ENCODE measurements around the gene ZNF8. TPM values are rescaled to one million over a fixed set of nuclear protein-coding genes. Genes with fewer than 3 reads are reported as not detected.
"Not testable (repeated sequence)": the region's sequence is repeated elsewhere in the genome, so short reads cannot be mapped to it uniquely, and the experiment has no call there.

Gene ZNF8
- 5.3 TPM for polyA plus RNA-seq (ENCODE audit: insufficient read length)

DNA sequence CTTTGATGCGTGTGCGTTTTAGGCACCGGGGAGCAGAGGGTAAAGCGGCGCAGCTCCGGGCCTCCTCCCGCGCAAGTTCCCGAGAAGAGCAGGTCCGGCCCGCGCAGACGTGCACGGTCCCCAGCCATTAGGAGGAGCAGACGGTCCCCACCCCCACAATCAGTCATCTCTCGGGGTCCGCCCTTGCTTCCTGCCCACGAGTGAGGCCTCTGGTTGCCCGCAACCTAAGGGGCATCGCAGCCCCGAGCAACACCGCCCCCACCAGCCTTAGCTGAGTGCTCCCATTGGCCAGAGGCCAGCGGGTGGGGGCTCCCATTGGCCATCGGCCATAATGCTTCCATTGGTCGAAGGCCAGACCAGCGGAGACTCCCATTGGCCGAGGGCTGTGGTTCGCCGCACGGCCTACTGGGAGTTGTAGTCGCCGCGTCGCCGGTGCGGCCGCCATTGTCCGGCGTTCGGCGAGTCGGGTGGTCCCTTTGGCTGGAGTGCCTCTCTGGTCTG is at the start of gene ZNF8:
ZNF8 (plus strand) TSS at position 415 of the 501 bp plus-strand sequence. CDS start 127 bp downstream, outside the sequence.
- DNase-seq (ENCODE audit: low read depth): peak; percentile 90

DNA sequence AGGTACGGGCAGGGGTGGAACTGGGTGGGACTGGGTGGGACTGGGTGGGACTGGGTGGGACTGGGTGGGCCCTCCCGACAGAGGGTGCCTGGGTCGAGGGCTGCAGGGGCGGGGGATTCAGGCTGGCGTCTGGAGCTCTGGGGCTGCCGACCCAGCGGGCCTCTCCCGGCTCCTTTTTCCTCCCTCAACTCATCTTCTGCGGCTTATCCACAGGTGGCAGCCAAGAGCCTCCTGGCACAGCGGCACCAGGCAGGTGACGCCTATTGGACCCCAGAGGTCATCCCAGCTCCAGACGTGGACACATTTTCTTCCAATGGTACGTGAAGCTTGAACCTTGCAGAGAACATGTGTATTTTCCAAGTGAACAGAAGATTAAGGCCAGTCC is 49.5 kb upstream of the ZNF8 start:
- no peak for DNase-seq (ENCODE audit: low read depth)

DNA sequence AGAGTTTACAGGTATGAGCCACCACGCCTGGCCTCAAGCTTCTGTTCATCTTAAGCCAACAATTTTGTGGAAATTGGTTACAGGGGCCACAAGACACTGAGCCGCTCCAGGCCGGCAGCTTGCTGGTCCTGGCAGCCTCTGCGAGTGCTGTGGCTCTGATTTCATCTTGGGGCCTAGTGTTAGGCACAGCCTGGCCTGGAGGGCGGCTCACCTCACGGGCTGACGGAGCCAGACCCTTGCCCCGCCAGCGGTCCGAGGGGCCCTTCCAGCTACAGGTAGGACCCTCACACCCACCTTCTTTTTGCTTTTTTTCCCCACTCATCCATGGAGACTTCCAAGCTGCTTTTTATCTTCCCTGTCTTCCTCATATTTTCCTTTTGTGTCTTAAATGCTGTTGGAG is 41.4 kb upstream of the ZNF8 start:
- DNase-seq (ENCODE audit: low read depth): no peak

DNA sequence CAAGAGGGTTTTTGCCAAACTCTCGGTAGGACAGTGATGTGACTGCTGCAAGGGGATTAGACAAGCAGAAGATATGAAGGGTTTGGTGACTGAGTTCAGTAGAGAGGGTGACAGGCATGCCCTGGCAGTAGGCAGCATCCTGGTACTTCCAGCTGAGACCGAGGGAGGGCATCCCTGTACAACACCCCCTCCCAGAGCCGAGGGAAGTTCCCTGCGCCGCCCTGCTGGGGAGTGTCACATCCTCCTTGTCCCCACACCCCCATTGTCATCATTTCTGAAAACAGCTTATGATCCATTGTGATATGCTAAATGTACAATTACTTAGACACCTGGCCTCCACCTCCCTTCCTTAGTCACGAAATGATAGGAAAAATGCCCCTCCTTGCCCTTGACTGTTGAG is 35.4 kb upstream of the ZNF8 start:
- DNase-seq (ENCODE audit: low read depth): no peak

DNA sequence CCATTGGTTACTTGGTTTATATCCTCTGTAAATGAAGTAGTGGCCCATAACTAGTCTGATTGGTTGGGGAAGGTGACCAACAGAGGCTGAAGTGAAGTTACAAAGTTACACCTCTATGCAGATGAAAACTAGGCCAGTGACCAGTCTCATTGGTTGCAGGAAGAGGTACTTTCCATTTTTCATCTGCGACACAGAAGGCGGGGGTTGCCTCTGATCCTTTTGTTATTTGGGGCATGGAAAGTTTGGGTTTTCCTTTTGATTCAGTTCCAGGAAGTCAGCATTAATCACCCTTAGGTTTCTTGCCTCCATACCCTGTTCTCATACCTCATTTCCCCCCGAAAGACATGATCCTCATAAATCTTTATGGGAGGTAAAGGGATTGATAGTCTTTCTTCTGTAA is 29.9 kb upstream of the ZNF8 start:
- DNase-seq (ENCODE audit: low read depth): no peak

DNA sequence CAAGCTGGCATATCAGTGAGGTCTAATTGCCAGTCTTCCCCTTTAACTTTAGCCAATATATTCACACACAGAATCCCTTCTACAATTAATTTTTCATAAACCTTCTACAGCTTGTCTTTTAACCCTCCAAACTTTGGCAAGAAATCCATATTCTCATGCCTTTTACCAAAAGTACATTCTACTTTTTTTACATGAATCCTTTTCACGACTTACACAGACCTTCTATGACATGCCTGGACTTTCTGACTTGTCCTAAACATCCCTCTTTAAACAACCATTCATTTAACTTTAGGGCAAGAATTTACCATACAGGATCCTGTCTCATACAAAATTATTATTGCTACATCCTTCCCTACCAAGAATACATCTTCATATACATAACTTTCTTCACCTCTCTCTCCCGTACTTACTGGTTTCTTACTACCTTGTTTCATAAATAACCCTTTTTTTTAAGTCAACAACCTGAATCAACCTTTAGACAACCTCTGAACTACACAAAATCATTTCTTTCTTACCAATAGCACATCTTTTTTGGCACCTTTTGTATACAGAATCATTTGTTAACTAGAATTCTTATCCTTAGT is 26.6 kb upstream of the ZNF8 start:
- DNase-seq (ENCODE audit: low read depth): no peak

DNA sequence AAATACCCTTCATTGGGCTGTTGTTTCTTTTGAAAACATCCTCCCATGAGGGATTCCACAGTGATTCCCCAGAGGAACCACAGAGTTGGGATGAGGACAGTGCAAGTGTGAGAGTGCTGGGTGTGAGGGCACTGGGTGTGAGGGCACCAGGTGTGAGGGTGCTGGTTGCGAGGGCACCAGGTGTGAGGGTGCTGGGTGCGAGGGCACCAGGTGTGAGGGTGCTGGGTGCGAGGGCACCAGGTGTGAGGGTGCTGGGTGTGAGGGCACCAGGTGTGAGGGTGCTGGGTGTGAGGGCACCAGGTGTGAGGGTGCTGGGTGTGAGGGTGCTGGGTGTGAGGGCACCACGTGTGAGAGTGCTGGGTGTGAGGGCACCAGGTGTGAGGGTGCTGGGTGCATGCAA is 20.5 kb upstream of the ZNF8 start:
- DNase-seq (ENCODE audit: low read depth): not testable (repeated sequence)

DNA sequence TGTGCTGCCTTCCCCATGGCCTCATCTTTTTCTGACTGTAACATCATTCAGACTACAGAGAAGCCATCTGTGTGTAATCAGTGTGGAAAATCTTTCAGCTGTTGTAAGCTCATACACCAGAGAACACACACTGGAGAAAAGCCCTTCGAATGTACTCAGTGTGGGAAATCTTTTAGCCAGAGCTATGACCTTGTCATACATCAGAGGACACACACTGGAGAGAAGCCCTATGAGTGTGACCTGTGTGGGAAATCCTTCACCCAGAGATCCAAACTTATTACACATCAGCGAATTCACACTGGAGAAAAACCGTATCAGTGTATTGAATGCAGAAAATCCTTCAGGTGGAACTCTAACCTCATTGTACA is 17.2 kb upstream of the ZNF8 start:
- no peak for DNase-seq (ENCODE audit: low read depth)

DNA sequence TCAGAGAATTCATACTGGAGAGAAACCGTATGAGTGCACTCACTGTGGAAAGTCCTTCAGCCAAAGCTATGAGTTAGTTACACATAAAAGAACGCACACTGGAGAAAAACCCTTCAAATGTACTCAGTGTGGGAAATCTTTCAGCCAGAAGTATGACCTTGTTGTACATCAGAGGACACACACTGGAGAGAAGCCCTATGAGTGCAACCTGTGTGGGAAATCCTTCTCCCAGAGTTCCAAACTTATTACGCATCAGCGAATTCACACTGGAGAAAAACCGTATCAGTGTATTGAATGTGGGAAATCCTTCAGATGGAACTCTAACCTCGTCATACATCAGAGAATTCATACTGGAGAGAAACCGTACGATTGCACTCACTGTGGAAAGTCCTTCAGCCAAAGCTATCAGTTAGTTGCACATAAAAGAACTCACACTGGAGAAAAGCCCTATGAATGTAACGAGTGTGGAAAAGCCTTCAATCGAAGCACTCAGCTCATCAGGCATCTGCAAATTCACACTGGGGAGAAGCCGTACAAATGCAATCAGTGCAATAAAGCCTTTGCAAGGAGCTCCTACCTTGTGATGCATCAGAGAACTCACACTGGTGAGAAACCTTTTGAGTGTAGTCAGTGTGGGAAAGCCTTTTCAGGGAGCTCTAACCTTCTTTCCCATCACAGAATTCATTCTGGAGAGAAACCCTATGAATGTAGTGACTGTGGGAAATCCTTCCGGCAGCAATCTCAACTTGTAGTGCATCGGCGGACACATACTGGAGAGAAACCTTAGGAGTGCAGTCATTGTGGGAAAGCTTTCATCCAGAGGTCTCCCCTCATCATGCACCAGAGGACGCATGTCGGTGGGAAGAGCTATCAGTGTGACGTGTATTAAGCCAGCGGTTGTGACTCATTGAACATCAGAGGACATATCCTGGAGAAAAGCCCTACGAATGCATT is 16.5 kb upstream of the ZNF8 start:
- DNase-seq (ENCODE audit: low read depth): no peak

DNA sequence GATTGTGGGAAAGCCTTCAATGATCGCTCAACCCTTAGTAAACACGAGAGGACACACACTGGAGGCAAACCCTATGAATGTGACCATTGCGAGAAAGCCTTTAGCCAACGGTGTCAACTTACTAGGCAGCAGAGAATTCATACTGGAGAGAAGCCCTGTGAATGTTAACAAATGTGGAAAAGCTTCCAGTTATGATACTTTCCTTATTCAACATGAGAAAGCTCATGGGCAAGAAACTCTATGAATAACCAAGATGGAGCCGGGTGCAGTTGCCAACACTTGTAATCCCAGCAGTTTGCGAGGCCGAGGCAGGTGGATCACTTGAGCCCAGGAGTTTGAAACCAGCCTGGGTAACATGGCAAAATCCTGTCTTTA is 15.8 kb upstream of the ZNF8 start:
- DNase-seq (ENCODE audit: low read depth): no peak

DNA sequence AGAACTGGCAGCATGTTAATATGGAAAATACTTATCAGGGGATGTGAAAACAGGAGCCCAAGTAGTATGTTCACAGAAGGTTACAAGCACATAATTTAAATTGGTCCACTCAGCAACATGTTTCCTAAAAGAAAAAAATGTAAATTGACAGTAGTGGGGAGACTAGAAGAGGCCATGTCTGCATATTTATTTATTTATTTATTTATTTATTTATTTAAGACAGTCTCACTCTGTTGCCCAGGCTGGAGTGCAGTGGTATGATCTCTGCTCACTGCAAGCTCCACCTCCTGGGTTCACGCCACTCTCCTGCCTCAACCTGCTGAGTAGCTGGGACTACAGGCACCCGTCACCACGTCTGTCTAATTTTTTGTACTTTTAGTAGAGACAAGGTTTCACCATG is 13.7 kb upstream of the ZNF8 start:
- DNase-seq (ENCODE audit: low read depth): no peak

DNA sequence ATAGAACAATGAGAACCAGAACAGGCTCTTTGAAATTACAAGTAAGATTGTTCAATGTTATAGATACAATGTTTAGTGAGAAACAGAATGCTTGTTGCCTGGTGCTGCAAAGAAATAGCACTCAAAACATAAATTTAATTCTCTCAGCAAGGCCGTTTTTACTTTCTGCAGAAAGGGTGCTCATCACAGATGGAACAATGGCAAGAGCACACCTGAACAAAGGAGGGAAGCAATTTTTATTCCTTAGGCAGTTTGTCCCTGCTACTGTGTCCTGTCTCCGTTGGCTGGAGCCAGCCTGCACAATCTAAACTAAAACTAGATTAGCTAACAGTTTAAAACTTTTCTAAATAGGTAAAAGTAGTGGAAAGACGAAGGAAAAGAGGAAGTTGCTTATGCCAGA is 10.4 kb upstream of the ZNF8 start:
- no peak for DNase-seq (ENCODE audit: low read depth)

DNA sequence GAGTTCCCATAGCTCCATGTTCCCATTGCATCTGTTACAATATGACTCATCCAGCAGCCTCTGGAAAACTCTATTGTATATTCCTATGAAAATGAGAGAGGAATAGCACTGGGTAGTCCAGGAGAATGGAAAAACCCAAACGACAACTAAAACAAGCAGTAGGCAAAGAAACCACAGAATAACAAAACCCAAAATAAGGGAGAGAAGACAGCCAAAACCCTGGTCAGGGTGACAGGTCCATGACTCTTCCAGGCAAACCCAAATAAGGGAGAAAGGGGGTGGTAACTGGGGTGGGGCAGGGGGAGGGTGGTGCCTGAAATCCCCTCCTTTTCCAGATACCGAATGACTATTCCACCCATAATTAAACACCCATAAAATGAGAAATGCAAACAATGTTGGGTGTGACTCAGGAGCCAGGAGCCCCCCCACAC is 4.0 kb upstream of the ZNF8 start:
- no peak for DNase-seq (ENCODE audit: low read depth)

DNA sequence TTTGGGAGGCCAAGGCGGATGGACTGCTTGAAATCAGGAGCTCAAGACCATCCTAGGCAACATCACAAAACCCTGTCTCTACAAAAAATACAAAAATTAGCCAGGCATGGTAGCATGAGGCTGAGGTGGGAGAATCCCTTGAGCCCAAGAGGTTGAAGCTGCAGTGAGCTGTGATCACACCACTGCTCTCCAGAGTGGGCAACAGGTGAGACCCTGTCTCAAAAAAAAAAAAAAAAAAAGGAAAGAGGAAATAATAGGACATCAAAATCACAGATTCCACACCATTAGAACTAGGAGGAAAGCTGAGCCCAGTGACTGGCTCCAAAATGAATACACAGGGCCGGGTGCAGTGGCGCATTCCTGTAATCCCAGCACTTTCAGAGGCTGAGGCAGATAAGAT is 3.2 kb upstream of the ZNF8 start:
- no peak for DNase-seq (ENCODE audit: low read depth)

DNA sequence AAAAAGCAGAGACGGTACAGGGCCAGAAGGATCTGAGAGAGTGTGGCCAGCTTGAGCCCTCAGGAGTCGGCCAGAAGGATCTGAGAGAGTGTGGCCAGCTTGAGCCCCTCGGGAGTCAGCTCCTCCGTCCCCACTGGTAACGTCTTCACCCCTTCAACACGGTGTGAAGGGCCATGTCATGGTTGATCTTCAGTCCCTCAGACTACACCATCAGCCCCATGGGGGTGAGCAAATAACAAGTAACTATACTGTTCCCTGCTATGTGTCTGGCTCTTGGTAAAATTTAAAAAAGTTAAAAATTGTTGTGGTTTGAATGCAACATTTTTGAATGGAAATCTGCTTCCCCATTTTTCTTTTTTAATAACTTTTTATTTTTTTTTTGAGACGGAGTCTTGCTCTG is 1.6 kb upstream of the ZNF8 start:
- DNase-seq (ENCODE audit: low read depth): no peak

DNA sequence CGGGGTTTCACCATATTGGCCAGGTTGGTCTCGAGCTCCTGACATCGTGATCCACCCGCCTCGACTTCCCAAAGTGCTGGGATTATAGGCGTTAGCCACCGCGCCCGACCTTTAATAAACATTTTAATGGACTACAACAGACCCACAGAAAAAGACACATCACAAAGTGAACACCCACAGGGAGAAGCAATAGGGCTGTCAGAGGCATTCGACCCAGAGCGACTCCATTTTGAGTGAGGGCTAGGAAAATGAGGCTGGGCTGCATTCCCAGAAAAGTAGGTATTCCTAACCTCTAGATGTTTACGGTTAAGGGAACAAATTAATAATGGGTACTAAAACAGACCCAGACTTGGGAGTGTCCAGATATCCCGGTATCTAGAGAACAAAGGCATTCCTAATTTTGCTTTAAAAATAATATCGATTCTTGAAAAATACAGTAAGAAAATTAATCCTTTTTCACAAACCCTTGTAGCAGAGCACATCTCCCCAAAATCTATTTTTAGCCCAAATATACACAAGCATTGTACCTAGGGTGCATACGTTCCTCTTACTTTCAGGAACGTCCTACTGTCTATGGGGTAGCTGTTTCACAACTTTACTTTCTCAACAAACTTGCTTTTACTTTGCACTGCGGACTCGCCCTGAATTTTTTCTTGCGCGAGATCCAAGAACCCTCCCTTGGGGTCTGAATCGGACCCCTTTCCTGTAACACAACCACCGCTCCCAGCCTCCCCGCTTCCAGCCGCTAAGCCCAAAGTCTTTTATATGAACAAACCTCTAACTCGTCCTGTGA is 811 bp upstream of the ZNF8 start:
- peak; percentile 22 for DNase-seq (ENCODE audit: low read depth)

DNA sequence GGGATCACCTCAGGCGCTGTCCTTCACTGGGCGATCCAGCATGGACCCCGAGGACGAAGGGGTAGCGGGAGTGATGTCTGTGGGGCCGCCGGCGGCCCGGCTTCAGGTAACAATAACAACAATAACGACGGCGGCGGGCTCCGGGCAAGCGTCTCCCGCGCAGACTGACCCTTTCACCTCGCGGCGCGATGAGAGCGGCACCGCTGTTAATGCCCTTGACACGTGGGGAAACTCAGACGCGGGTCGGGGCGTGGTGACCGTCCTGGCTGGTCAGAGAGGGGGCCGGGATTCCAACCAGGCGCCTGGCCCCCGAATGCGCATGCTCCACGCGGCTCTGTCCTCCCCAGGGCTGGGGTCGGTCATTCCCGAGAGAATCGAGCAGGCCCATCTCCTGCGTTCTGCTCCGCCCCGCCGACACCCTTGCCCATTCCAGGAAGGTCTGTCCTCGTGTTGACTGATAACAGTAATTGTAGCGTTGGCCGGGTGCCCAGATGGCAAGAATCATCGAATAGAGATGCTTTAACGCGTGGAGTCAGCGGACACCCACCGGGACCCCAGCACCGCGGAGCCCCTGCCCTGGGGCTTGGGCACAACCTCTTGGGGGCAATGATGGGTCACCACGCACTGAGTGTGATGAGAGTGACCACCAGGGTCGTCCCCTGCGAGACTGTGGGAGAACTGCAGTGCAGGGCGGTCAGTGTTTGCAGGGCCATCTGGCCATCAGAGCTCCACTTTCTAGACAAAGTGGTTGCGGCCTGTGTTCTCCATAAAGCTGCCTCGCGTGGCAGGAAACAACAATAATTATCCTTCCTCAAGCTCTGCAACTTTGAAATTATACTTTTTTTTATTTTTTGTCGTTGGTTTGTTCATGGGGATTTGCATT is 528 bp downstream of the ZNF8 start:
- DNase-seq (ENCODE audit: low read depth): no peak

DNA sequence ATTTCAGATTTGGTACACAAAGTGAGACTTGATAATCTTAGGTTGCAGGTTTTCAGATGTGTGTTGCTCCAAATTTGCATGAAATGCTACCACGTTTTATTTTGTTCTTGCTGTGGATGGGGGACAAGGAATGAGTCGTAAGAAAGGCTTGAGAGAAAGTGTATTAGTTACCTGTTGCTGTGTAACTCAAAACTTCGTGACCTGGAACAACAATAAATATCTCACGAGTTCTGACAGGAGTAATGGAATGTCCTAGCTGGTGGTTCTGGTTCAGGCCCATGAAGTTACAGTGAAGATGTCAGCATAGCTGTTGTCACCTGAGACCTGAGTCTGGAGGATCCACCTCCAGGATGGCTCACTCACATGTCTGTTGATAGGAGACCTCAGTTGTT is 1.2 kb downstream of the ZNF8 start:
- no peak for DNase-seq (ENCODE audit: low read depth)

DNA sequence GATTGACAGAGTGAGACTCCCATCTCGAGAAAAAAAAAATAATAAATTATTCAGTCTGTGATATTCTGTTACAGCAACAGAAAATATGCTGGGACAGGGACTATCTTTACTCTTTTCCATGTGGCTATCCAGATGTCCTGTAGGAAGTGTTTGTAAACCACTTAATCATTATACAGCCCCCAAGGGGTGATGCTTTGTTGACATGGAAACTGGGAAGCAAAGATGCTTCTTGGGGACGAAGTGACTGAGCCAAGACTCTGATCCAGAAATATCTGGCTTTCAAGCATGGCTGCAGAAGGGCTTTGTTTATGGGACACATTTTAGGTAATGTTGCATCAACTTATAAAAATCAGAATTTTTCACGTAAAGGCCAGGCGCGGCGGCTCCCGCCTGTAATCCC is 5.4 kb downstream of the ZNF8 start:
- peak; percentile 36 for DNase-seq (ENCODE audit: low read depth)

DNA sequence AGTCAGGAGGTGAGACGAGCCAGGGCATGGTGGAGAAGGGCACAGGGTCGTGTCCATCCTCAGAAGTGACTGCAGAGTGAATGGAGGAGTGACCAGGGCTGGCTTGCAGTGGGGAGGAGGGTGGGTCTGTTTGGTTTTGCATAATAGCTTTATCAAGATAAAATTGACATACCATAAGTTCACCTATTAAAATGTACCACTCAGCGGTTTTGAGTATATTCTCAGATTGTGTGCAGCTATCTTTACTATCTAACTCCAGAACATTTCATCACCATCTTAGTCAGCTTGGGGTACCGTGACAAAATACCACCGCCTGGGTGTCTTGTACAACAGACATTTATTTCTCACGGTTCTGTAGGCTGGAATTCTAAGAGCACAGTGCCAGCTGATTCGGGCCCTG is 13.2 kb downstream of the ZNF8 start:
- no peak for DNase-seq (ENCODE audit: low read depth)

DNA sequence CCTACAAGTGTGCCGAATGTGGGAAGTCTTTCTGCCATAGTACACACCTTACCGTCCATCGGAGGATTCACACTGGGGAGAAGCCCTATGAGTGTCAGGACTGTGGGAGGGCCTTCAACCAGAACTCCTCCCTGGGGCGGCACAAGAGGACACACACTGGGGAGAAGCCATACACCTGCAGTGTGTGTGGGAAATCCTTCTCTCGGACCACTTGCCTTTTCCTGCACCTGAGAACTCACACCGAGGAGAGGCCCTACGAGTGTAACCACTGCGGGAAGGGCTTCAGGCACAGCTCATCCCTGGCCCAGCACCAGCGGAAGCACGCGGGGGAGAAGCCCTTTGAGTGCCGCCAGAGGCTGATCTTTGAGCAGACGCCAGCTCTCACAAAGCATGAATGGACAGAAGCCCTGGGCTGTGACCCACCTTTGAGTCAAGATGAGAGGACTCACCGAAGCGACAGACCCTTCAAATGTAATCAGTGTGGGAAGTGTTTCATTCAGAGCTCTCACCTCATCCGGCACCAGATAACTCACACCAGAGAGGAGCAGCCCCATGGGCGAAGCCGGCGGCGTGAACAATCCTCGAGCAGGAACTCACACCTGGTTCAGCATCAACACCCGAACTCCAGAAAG is 16.1 kb downstream of the ZNF8 start:
- DNase-seq (ENCODE audit: low read depth): no peak

Measured in forelimb muscle (tissue), 1 donor.